Cardiac muscle cell (in vitro differentiated cells and primary cell): ENCODE measurements around the gene IKZF2. TPM values are rescaled to one million over a fixed set of nuclear protein-coding genes. Genes with fewer than 3 reads are reported as not detected.
A peak's percentile ranks its signal among the peaks of the same experiment; 100 is the strongest.

Experiments
- DNase-seq, 2 donors: peaks; one replicate each; pipeline versions ENCODE4 v3.0.0 to v3.0.0-alpha.2; 2010 to 2017; ENCODE audit warnings: low read depth in 1 of 2, low spot score in 1 of 2
- H3K27ac ChIP-seq: fragments of 200-600 bp; sonication (generic); 2 replicates; pipeline ENCODE4 v1.5.1; 2016
- H3K27me3 ChIP-seq: fragments of 200-600 bp; sonication (generic); 2 replicates; pipeline ENCODE4 v1.6.0; 2016; ENCODE audit warnings: control low read depth
- H3K36me3 ChIP-seq: fragments of 200-600 bp; sonication (generic); 2 replicates; pipeline ENCODE4 v1.5.1; 2016; ENCODE audit warnings: control low read depth
- H3K4me1 ChIP-seq: fragments of 200-600 bp; sonication (generic); 2 replicates; pipeline ENCODE4 v1.8.1; 2017; ENCODE audit warnings: low read depth, mild to moderate bottlenecking, mixed run types
- H3K4me3 ChIP-seq: fragments of 200-600 bp; sonication (generic); 2 replicates; pipeline ENCODE4 v1.5.1; 2016; ENCODE audit warnings: mild to moderate bottlenecking
- H3K9me3 ChIP-seq: fragments of 200-600 bp; sonication (generic); 2 replicates; pipeline ENCODE4 v1.5.1; 2017; ENCODE audit warnings: low read depth, mild to moderate bottlenecking, control low read depth
- CTCF ChIP-seq: IDR thresholded peaks from 2 replicates; pipeline ENCODE4 v1.5.1; 2012; ENCODE audit warnings: low read depth, mild to moderate bottlenecking, low read length
- polyA plus RNA-seq: library from polyadenylated mRNA; unstranded; fragments of >200 nt; fragmentation: Nextera tagmentation; extraction: Ambion mirVana; gene quantifications from 2 replicates; pipeline ENCODE4 v1.2.1, GENCODE V29; 2016
- total RNA-seq: library from RNA; depleted of rRNA; stranded (reverse); fragments of >200 nt; gene quantifications from 2 replicates; pipeline ENCODE4 v1.2.3, GENCODE V29; 2016

IKZF2 gene
- total and polyA plus RNA-seq, 2 experiments from 2014 or later = 3.1 to 10.8 TPM

GRCh38 chr2:213066443-213066743, 85.0 kb downstream of the IKZF2 start:
- Histone ChIP-seq H3K27ac (peak overlapping the region; percentile 75), H3K9me3 (no peaks in the 10 kb centered on the region), H3K36me3 (no peaks in the 10 kb centered on the region), H3K4me1 (peaks cover 10% of the 10 kb centered on the region), H3K27me3 (no peaks in the 10 kb centered on the region), H3K4me3 (no peak overlapping the region)
- TF ChIP-seq CTCF = no peak
- DNase-seq = no peak

- Histone ChIP-seq H3K4me3 (no peak overlapping the region), H3K4me1 (peaks cover 10% of the 10 kb centered on the region), H3K27ac (peak overlapping the region; percentile 75), H3K27me3 (no peaks in the 10 kb centered on the region), H3K36me3 (no peaks in the 10 kb centered on the region), H3K9me3 (no peaks in the 10 kb centered on the region)
- no peak for TF ChIP-seq CTCF
- DNase-seq = peak; percentile 63 to 82
Measured at GRCh38 chr2:213065583-213066442, 85.6 kb downstream of the IKZF2 start.

- Histone ChIP-seq H3K27me3 (no peaks in the 10 kb centered on the region), H3K27ac (no peak overlapping the region), H3K9me3 (no peaks in the 10 kb centered on the region), H3K4me3 (no peak overlapping the region), H3K4me1 (peaks cover 10% of the 10 kb centered on the region), H3K36me3 (no peaks in the 10 kb centered on the region)
- no peak for TF ChIP-seq CTCF
- DNase-seq = no peak
Measured at GRCh38 chr2:213064099-213064498, 87.3 kb downstream of the IKZF2 start.

- Histone ChIP-seq H3K4me3 (no peak overlapping the region), H3K9me3 (no peaks in the 10 kb centered on the region), H3K4me1 (no peaks in the 10 kb centered on the region), H3K36me3 (no peaks in the 10 kb centered on the region), H3K27me3 (no peaks in the 10 kb centered on the region), H3K27ac (no peak overlapping the region)
- no peak for DNase-seq
- TF ChIP-seq CTCF = no peak
Measured at GRCh38 chr2:213057977-213058376, 93.4 kb downstream of the IKZF2 start.

GRCh38 chr2:213046431-213046830, 105.0 kb downstream of the IKZF2 start:
- Histone ChIP-seq H3K9me3 (no peaks in the 10 kb centered on the region), H3K4me1 (no peaks in the 10 kb centered on the region), H3K27ac (no peak overlapping the region), H3K27me3 (no peaks in the 10 kb centered on the region), H3K36me3 (no peaks in the 10 kb centered on the region), H3K4me3 (no peak overlapping the region)
- TF ChIP-seq CTCF = no peak
- no peak for DNase-seq
